GM18858 (cell line): ENCODE results near the gene TOPORS.
A peak's percentile ranks its signal among the peaks of the same experiment; 100 is the strongest.
"Not testable (repeated sequence)": the region's sequence is repeated elsewhere in the genome, so short reads cannot be mapped to it uniquely, and the experiment has no call there.

Source experiments
- ATAC-seq: cut with Tn5 transposase; IDR thresholded peaks from one replicate; pipeline ENCODE4 v1.9.1; 2021; ENCODE audit not compliant: unreplicated experiment

The TOPORS gene

DNA sequence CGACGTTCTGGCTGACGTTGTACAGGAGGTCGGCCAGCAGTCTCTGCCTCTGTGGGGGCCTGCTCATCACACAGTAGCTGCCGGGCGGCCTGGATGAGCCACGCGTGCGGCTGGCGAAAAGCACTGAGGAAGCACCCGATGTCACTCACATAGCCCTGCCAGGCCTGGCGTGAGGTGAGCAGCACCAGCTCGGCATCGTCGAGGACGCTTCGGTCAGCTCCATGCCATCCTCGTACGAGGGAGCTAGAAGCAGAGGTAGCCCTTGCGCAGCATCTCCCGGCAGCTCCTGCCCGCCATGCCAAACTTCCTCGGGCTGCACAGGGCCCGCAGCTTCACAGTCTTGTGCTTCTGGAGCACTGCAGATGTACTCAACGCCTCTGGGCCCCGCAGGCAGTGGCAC, 14.4 kb upstream of the TOPORS start:
- ATAC-seq: no peak

DNA sequence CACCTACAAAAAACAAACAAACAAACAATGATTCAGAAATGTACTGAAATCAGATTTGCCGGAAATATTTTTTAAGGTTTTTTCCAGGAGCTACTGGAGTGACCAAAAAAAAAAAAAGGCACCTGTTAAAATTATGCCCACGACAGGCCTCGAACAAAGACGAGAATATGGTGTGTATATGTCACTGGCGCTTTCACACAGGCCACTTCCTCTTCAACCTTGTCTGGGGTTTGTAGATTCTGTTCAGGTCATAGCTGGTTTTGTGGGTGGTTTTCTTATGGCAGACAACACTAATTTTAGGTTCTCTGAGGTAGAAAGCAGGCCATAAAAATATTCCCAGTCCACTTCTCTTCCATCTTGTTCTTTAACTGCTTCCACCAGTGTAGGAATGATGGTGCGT, 13.6 kb upstream of the TOPORS start:
- no peak for ATAC-seq

DNA sequence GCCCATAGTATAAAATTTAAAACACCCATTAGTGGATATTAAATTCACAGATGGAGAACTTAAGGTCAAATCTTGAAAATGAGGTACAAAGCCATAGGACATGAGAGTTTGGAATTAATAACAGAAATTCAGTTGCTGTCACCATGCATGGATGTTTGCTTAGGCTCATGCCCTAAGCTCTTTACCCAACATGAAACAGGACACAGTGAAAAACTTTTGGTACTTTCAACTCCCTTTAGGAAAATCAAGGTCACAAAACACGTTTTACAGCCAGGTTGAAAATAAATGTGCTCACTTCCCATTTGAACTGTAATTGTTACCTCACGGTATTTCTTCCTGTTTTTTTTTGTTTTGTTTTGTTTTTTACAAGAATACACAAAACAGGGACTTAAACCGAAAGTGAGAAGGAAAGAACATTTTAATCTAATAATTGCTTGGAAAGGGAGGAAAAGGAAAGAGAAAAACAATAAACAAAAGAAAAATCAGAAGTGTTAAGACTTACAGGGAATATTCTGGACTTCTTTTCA, 6.1 kb upstream of the TOPORS start:
- no peak for ATAC-seq

DNA sequence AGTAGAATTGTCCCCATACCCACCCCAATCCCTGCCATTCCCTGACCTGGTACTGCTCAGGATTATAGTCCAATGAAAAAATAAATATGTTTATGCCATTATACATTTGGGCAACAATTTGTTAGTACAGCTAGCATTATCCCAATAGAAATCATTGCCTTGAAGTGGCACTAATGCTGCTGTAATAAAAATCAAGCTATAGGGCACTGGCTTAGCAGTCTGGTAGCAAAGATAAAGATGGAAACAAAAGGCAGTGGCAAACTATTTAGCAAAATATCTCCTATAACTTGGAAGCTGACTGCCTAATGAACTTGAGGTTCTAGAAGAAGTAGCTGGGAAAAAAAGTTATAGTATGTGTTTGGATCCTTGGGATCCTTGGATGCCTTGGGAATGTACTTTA, 2.2 kb upstream of the TOPORS start:
- no peak for ATAC-seq

DNA sequence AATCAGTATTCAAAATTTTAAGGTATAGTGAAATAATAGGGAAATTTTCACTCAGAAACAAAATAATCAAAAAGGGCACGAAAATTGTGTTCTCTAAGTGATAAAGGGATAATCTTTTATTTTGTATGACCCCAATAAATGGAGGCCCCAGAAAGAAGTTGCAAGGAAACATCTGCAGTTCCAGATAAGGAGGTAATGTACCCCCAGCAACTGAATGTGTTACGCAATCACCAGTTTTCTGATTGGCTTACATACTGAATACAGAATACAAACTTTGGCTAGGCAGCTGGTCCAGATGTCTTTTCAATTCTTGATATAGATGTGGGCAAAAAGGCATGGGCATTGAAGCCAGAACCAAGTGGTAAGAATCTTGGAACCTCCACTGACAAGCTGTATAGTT, 1.7 kb upstream of the TOPORS start:
- no peak for ATAC-seq

DNA sequence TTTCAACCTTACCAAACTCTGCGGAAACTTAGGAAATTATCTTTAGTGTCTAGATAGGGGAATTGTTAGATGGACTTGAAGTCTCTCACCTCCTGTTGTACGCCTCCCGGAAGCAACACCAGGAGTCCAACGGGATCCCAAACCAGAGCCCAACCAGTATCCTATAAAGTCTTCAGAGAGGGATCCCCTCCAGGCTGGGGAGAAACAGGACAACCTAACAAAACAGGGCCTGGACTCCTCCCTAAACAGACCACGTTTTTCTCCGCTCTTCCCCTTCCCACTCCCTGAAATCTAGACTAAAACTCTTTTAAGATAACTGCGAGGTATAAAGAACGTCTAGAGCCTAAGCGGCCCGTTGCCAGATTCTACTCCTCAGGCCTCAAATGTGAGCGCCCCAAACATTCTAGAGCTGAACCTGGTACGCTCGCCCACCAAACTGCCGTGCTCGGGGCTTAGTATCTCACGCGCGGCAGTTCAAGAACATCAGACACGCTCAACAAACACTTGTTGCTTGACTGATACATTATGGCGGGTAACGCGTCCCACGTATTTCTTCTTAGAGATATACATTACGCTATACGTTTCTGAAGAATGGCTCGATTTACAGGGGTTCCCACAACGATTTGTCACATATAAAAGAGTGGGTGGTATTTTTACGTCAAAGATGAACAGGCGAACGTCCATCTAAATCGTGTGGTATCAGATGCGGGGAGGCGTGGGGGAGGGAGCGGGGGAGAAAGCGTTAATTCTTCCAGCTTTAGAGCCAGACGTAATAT, 922 bp downstream of the TOPORS start:
- no peak for ATAC-seq

DNA sequence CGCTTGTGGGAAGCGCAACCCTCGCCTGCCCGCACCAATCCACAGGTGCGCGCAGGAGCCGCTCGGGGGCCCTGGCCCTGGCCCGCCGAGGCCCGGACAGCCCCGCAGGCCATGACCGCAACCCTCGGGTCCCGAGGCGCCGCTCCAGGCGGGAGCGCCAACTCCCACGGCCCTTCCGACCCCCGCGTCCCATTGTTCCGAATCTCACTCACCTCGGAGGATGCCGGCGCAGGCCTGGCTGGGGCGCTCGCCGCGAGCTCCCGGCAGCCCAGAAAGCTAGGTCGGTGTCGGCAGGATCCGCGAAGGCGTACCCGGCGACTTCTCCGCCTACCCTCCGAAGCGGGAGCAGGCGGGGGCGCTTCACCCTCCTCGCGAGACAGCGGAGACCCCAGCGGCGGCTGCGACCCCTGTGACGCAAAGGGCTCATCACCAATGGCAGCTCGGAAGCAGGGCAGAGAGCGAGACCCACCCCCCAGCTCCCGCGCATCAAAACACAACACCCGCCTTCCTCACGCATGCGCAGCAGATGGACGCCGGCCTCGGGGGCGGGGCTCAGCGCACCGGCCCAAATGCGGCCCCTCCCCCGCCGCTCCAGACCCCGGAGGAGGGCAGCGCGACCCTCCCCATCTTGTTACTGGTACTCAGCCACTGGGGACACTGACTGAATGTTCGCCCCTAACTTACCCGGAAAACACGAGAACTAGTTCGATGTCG, 1.7 kb downstream of the TOPORS start:
- peak; percentile 42 for ATAC-seq

DNA sequence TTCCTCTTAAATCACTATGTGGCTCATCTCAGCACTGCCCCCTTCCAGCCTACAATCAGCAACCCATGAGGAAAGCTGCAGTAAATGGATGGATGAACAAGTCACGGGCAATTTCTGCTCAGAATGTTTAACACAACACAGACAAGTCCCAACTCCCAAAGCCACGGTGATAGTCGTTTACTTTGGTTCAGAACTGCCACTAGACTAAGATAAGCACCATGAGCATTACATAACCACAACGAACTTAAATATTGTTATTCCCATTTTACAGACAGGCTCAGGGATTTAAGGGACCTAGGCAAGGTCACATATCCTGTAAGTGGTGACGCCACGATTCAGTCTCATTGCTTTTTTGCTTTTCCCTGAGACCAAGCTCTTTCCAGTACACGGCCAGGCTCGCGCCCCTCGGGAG, 2.2 kb downstream of the TOPORS start:
- ATAC-seq: no peak

DNA sequence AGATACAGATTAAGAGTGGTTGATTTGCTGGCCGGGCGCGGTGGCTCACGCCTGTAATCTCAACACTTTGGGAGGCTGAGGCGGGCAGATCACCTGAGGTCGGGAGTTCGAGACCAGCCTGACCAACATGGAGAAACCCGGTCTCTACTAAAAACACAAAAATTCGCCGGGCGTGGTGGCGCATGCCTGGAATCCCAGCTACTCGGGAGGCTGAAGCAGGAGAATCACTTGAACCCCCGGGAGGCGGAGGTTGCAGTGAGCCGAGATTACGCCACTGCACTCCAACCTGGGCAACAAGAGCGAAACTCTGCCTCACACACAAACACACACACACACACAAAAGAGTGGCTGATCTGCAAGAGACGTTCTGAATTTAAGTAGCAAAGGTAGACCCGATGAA, 4.2 kb downstream of the TOPORS start:
- ATAC-seq: not testable (repeated sequence)

DNA sequence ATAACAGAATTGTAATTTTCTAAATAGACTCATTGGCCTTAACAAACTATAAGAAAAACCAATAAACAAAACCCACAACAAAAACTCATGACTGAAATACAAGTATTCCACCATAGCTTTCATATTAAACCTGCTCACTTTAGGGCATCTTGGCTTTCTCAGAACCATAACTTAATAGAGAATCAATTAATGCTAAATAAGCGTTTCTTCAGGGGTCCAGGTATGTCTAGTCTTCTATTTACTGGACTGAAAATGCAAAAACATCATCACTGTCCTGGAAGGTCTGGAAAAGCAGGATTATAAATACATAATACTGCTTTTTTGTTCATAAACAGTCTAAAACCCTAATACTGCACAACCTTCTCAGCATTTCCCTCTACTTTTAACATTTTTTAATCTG, 6.5 kb downstream of the TOPORS start:
- no peak for ATAC-seq

DNA sequence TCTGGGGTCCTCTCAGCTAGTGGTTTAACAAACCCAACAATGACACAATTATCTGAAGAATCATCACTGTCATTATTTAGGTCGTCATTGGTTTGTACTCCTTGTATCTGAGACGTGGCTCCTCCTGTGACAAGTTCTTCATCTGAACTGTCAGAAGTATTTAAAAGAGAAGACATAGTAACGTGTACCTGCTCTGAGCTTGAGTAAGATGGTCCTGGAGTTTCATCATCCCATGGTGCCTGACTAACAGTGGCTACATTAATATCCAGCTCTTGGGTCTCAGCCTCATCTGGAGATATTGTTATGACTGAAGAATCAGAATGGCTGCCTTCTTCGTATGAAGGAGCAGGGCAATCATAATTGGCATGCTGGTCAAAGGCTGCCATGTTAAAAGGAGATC, 9.3 kb downstream of the TOPORS start:
- ATAC-seq: no peak

DNA sequence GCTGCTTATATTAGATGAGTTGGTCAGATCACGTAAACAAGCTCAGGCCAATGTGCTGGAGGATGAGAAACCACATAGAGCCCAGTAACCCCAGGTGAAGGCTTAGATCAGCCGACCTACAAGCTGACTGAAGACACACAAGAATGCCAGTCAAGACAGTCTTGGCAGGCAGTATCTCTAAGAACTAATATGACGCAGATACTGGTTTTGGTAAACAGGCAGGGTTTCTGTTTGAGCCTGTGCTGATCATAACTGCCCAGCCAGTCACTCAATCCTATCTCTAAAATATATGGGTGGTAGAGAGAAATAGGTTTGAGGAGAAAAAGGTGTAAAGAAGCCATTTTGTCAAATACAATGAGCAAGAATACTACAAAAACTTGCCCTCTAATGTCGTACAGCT, 18.6 kb downstream of the TOPORS start:
- ATAC-seq: no peak

DNA sequence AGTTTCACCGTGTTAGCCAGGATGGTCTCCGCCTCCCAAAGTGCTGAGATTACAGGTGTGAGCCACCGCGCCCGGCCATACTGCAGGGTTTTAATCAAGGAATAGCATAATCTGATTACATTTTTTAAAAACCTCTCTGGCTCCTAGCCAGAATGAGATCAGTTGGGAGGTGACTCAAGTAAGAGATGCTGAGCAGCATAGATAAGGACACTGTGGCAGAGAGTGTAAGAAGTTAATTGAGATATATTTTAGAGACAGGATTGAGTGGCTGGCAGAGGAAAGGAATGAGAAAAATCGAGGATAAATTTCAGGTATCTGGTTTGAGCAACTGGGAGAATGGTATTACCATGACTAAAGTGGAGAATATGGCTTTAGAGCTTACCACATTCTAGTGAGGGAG, 19.1 kb downstream of the TOPORS start:
- no peak for ATAC-seq

DNA sequence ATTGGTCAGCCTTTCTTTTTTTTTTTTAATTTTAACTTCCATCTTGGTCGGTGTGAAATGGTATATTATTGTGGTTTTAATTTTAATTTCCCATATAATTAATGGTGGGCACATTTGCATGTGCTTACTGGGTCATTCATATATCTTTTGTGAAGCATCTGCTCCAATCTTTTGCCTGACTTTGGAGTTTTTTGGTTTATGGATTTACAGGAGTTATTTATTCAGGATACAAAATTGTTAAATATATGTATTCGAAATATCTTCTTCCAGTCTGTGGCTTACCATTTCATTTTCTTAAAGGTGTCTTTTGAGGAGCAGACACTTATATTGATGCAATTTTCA, 25.7 kb downstream of the TOPORS start:
- ATAC-seq: no peak

DNA sequence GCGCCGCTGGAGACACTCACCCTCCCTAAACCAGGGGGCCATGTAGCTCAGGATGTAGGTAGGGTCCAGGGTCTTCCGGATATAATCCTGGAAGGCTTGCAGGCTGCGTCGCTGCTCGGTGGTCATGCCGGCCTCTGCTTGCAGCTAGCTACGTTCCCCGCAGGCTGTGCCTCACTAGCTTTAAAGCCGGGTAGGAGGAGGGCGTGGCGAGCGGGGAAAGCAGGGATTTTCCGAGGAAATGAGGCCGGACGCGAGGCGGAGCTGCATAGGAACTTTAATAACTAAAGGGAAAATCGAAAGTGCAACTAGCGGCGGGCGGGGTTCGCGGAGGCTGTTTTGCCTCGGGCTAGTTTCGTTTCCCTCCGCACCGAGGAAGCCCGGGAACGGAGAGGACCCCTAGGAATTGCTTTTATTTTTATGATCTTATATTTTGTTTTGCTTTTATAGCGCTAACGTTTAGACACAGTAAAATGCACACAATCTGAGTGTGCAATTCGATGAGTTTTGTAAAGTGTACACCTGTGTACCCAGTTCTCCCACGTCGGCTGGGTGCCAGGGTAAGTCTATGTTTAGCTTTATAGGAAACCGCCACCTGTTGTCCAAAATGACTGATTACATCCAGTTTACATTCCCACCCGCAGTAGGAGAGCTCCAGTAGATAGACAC, 26.2 kb downstream of the TOPORS start, which contains the start of gene RIGI:
Gene RIGI, minus strand, starts transcription at position 156 of the 666 bp plus-strand sequence. Its CDS starts 30 bp downstream, at position 126.
- peak; percentile 67 for ATAC-seq

DNA sequence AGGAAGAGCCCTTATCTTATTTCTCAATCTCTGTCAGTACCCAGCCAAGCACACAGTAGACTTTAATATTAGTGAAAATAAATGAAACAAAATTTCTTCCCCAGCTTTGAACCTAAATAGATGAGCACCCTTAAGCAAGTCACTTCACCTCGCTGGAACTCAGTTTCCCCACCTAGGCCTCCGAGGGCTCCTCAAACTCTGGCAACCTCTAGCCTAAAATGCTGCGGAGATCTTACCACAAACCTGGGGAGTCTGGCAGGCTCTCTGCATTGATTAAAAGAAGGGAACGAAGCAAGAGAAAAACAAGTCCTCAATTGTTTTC, 26.7 kb downstream of the TOPORS start:
- peak; percentile 8 for ATAC-seq

DNA sequence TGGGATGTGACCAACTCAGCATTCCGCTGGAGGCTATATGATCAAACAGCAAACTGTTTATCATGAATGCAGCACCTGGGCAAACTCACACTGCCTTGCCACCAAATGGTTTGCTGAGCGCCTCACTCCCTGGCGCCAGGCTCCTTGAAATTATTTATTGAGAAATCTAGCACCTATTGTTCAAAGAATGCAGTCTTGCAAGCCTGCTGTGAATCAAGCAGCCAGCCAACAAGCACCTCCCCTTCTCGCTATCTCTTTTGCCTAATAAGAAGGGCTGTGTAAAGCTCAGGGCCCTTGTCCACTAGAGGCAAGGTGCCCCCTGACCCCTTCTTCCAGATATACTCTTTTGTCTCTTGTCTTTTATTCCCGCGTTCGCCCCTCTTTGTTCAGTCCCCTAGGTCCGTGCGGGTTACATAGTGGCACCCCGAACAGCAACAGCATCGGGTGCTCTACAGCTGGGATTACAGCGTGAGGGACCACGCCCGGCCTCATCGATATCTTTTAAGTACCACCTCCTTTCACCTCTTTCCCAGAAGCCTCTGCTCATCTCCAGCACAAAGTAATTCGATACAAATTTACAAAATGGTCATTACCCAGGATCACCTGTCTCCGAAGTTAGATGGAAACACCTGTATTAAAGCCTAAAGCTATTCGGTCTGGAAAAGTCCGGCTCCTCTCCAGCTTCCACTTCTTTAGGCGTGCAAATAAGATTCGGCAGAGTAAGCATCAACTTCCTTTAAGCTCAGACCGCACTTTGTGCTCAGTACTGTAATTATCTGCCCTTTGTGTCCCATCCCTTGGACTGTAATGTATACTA, 27.3 kb downstream of the TOPORS start:
- ATAC-seq: peak; percentile 14

DNA sequence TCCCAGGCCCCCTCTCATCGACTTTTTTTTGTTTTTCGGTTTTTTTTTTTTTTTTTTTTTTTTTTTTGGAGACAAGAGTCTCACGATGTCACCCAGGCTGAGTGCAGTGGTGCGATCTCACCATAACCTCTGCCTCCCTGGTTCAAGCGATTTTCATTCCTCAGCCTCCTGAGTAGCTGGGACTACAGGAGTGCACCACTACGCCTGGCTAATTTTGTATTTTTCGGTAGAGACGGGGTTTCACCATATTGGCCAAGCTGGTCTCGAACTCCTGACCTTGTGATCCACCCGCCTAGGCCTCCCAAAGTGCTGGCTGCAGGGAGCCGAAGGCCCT, 27.9 kb downstream of the TOPORS start:
- not testable (repeated sequence) for ATAC-seq

DNA sequence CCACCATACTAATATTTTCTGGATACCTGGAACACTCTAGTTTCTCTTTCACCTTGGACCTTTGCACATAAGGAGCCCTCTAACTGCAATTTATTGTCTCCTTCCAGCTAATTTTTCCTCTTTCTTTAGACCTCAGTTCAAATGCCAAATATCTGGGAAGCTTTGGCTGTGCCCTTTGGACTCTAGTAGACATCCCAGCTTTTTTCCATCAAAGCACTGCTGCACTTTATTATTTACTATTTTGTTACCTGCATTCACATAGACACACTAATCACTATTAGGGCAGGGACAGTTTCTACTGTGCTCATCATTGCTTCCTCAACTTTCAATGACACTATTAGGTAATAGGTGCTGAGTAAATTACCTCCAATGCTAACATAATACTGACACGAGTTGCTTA, 28.5 kb downstream of the TOPORS start:
- ATAC-seq: no peak

DNA sequence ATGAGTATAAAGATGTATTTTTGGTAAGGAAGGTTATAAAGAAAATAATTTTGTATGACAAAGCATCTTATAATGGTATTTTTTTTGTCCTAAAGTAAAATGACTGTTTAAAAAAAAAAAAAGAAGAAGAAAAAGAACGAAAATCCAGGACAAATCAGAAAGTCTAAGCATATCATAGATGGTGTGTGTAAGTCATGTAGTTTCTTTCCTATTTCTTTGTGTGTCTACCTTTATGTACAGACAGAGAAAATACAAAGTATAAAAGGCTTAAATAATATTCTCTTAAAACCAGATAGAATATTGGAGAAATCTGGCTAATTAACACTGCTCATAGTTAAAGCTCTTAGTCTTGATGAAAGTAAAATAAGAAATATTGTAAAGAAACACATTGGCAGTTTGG, 34.1 kb downstream of the TOPORS start:
- ATAC-seq: no peak

DNA sequence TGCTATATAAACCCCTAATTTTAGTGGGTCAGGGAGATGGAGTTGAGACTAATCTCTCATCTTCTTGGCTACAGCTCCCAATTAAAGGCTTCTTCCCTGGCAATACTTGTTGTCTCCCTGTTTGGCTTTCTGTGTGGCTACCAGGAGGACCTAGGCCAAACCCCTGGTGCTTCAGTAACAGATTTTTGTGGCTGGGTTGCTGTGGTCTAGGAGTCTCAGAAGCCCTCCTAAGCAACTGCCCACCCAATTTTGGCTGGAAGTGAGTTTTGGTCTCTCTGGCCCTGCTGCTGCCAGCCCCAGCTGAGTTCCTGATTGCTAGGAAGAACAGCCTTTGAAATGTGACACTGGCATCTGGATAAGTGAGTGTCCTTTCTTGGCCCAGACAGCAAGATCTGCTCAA, 36.1 kb downstream of the TOPORS start:
- ATAC-seq: no peak
